Fibroblast of skin of right quadriceps (primary cell): Measurements from ENCODE around the gene CARD6.
"Not testable (repeated sequence)": the region's sequence is repeated elsewhere in the genome, so short reads cannot be mapped to it uniquely, and the experiment has no call there.

ENCODE experiments used
- DNase-seq: peaks from one replicate; pipeline ENCODE4 v3.0.0-alpha.2; 2013

Gene CARD6

GRCh38 chr5:40841068-40841805 is at the start of gene CARD6:
TSS of gene CARD6 (plus strand) at chr5:40841367. CDS start at chr5:40841383, 16 bp downstream.
- DNase-seq, result no peak

GRCh38 chr5:40791715-40792139 is 49.4 kb upstream of the CARD6 start:
- DNase-seq, result no peak

- not testable (repeated sequence) for DNase-seq
Observed at GRCh38 chr5:40792691-40793090, 48.5 kb upstream of the CARD6 start.

- not testable (repeated sequence) for DNase-seq
Observed at GRCh38 chr5:40794340-40794739, 46.8 kb upstream of the CARD6 start.

- DNase-seq, result not testable (repeated sequence)
Observed at GRCh38 chr5:40794877-40795276, 46.3 kb upstream of the CARD6 start.

- DNase-seq, result peak; percentile 43
Observed at GRCh38 chr5:40796487-40796889, 44.7 kb upstream of the CARD6 start.

- peak; percentile 66 for DNase-seq
Observed at GRCh38 chr5:40797273-40798011, 43.7 kb upstream of the CARD6 start.

- peak; percentile 88 for DNase-seq
Observed at GRCh38 chr5:40798012-40798800, 43.0 kb upstream of the CARD6 start, which contains the start of gene PRKAA1. TSS of gene PRKAA1 (minus strand) at chr5:40798374. CDS start at chr5:40798189, 185 bp downstream.

- no peak for DNase-seq
Observed at GRCh38 chr5:40798801-40799210, 42.4 kb upstream of the CARD6 start.

GRCh38 chr5:40799258-40799657 is 41.9 kb upstream of the CARD6 start:
- DNase-seq, result no peak

- no peak for DNase-seq
Observed at GRCh38 chr5:40801771-40802562, 39.2 kb upstream of the CARD6 start.

GRCh38 chr5:40812125-40812524 is 29.0 kb upstream of the CARD6 start:
- DNase-seq, result no peak

GRCh38 chr5:40813698-40814281 is 27.4 kb upstream of the CARD6 start:
- no peak for DNase-seq

- DNase-seq, result no peak
Observed at GRCh38 chr5:40823459-40823858, 17.7 kb upstream of the CARD6 start.

GRCh38 chr5:40825461-40826043 is 15.6 kb upstream of the CARD6 start:
- DNase-seq, result not testable (repeated sequence)

GRCh38 chr5:40826489-40827187 is 14.5 kb upstream of the CARD6 start:
- no peak for DNase-seq

GRCh38 chr5:40827188-40827977 is 13.8 kb upstream of the CARD6 start:
- no peak for DNase-seq

- DNase-seq, result no peak
Observed at GRCh38 chr5:40828021-40828631, 13.0 kb upstream of the CARD6 start.
